ENCODE results near the gene FGD3. TPM values are rescaled to one million over a fixed set of nuclear protein-coding genes. Genes with fewer than 3 reads are reported as not detected.

The FGD3 gene
- total RNA-seq, 1 donor from 2014 or later = 0.46 TPM

- H3K4me3 ChIP-seq (ENCODE audit: low read depth, low read length) = no peak overlapping the region
- TF ChIP-seq CTCF (IDR thresholded peaks at IDR 0.05; ENCODE audit: insufficient read depth, low read length, poor library complexity, severe bottlenecking) = no peak
- no peaks in the 10 kb centered on the region for H3K36me3 ChIP-seq (ENCODE audit: control insufficient read depth, insufficient read depth, low read length)
- no peak for DNase-seq (ENCODE audit: low read depth)
- no peaks in the 10 kb centered on the region for H3K27me3 ChIP-seq (ENCODE audit: control insufficient read depth, insufficient read depth, low read length)
Observed at GRCh38 chr9:92962303-92962649, 15.0 kb downstream of the FGD3 start.

- H3K36me3 ChIP-seq (ENCODE audit: control insufficient read depth, insufficient read depth, low read length) = no peaks in the 10 kb centered on the region
- H3K4me3 ChIP-seq (ENCODE audit: low read depth, low read length) = no peak overlapping the region
- no peak for DNase-seq (ENCODE audit: low read depth)
- no peak for TF ChIP-seq CTCF (IDR thresholded peaks at IDR 0.05; ENCODE audit: insufficient read depth, low read length, poor library complexity, severe bottlenecking)
- H3K27me3 ChIP-seq (ENCODE audit: control insufficient read depth, insufficient read depth, low read length) = no peaks in the 10 kb centered on the region
Observed at GRCh38 chr9:92962846-92963245, 15.5 kb downstream of the FGD3 start.

- no peak for TF ChIP-seq CTCF (IDR thresholded peaks at IDR 0.05; ENCODE audit: insufficient read depth, low read length, poor library complexity, severe bottlenecking)
Observed at GRCh38 chr9:92963831-92964606, 16.7 kb downstream of the FGD3 start.

GRCh38 chr9:92964607-92965060, 17.3 kb downstream of the FGD3 start:
- H3K36me3 ChIP-seq (ENCODE audit: control insufficient read depth, insufficient read depth, low read length) = no peaks in the 10 kb centered on the region
- no peak for TF ChIP-seq CTCF (IDR thresholded peaks at IDR 0.05; ENCODE audit: insufficient read depth, low read length, poor library complexity, severe bottlenecking)
- H3K4me3 ChIP-seq (ENCODE audit: low read depth, low read length) = no peak overlapping the region

More at GRCh38 chr9:92963831-92964606, 16.7 kb downstream of the FGD3 start:
- no peaks in the 10 kb centered on the region for H3K27me3 ChIP-seq (ENCODE audit: control insufficient read depth, insufficient read depth, low read length)
- no peak for DNase-seq (ENCODE audit: low read depth)
- H3K4me3 ChIP-seq (ENCODE audit: low read depth, low read length) = no peak overlapping the region
- no peaks in the 10 kb centered on the region for H3K36me3 ChIP-seq (ENCODE audit: control insufficient read depth, insufficient read depth, low read length)

GRCh38 chr9:92965061-92965758, 17.9 kb downstream of the FGD3 start:
- H3K4me3 ChIP-seq (ENCODE audit: low read depth, low read length) = no peak overlapping the region
- no peaks in the 10 kb centered on the region for H3K36me3 ChIP-seq (ENCODE audit: control insufficient read depth, insufficient read depth, low read length)
- no peak for DNase-seq (ENCODE audit: low read depth)
- H3K27me3 ChIP-seq (ENCODE audit: control insufficient read depth, insufficient read depth, low read length) = no peaks in the 10 kb centered on the region
- no peak for TF ChIP-seq CTCF (IDR thresholded peaks at IDR 0.05; ENCODE audit: insufficient read depth, low read length, poor library complexity, severe bottlenecking)

More at GRCh38 chr9:92964607-92965060, 17.3 kb downstream of the FGD3 start:
- no peaks in the 10 kb centered on the region for H3K27me3 ChIP-seq (ENCODE audit: control insufficient read depth, insufficient read depth, low read length)
- DNase-seq (ENCODE audit: low read depth) = no peak

Measured in kidney epithelial cell (primary cell).